HepG2 (cell line): ENCODE measurements around the gene ZNF507. TPM values are rescaled to one million over a fixed set of nuclear protein-coding genes. Genes with fewer than 3 reads are reported as not detected.
A peak's percentile ranks its signal among the peaks of the same experiment; 100 is the strongest.

ENCODE experiments used
- ARID4A ChIP-seq: sonication (generic); formaldehyde crosslinking; IDR thresholded peaks from 2 replicates; pipeline ENCODE4 v1.5.0; 2020; ENCODE audit warnings: mild to moderate bottlenecking, missing genetic modification reagents, borderline replicate concordance
- ELF4 ChIP-seq: sonication (generic); formaldehyde crosslinking; IDR thresholded peaks from 2 replicates; pipeline ENCODE4 v1.5.0; 2020; ENCODE audit warnings: missing genetic modification reagents, mild to moderate bottlenecking, moderate library complexity, borderline replicate concordance
- MAFG ChIP-seq: sonication (generic); formaldehyde crosslinking; IDR thresholded peaks from 2 replicates; pipeline ENCODE4 v1.5.1; 2020; ENCODE audit warnings: mild to moderate bottlenecking, missing genetic modification reagents
- MBNL3 ChIP-seq: fragments of 250-450 bp; sonication (Bioruptor Pico); conservative IDR thresholded peaks from 2 replicates; pipeline ENCODE4 v1.8.0; 2022; ENCODE audit warnings: mild to moderate bottlenecking, inconsistent platforms
- MTF1 ChIP-seq: sonication (generic); formaldehyde crosslinking; IDR thresholded peaks from 2 replicates; pipeline ENCODE4 v1.5.0; 2020; ENCODE audit warnings: missing genetic modification reagents
- NKX3-1 ChIP-seq: sonication (generic); formaldehyde crosslinking; IDR thresholded peaks from 2 replicates; pipeline ENCODE4 v1.5.0; 2020; ENCODE audit warnings: missing genetic modification reagents
- SIN3B ChIP-seq: fragments of 150-350 bp; IDR thresholded peaks from 2 replicates; pipeline ENCODE4 v1.6.1; 2014; ENCODE audit warnings: low read length
- SYNCRIP ChIP-seq: fragments of 200-400 bp; formaldehyde crosslinking; IDR thresholded peaks from 2 replicates; pipeline ENCODE4 v1.6.1; 2018; ENCODE audit warnings: mild to moderate bottlenecking, low read depth, low read length; ENCODE audit not compliant: insufficient read depth
- TBX3 ChIP-seq: fragments of 450-650 bp; IDR thresholded peaks from 2 replicates; pipeline ENCODE4 v1.6.1; 2017; ENCODE audit warnings: antibody characterized with exemption, mild to moderate bottlenecking, inconsistent platforms, borderline replicate concordance
- TEAD3 ChIP-seq: optimal IDR thresholded peaks from 2 replicates; pipeline ENCODE3; 2016; ENCODE audit warnings: borderline replicate concordance
- ZFX ChIP-seq: sonication (generic); formaldehyde crosslinking; IDR thresholded peaks from 2 replicates; pipeline ENCODE4 v1.4.0; 2020; ENCODE audit warnings: mild to moderate bottlenecking, low read depth, missing genetic modification reagents, moderate library complexity
- ZFYVE20 ChIP-seq: sonication (generic); formaldehyde crosslinking; IDR thresholded peaks from 2 replicates; pipeline ENCODE4 v1.8.0; 2023; ENCODE audit warnings: low read depth, mild to moderate bottlenecking, moderate library complexity, missing genetic modification reagents, borderline replicate concordance
- ZNF180 ChIP-seq: sonication (generic); formaldehyde crosslinking; IDR thresholded peaks from 2 replicates; pipeline ENCODE4 v1.4.0; 2020; ENCODE audit warnings: low read depth, missing genetic modification reagents, borderline replicate concordance
- ZNF350 ChIP-seq: sonication (generic); formaldehyde crosslinking; IDR thresholded peaks from 2 replicates; pipeline ENCODE4 v1.4.0; 2020; ENCODE audit warnings: mild to moderate bottlenecking, low read depth, missing genetic modification reagents, borderline replicate concordance
- ZNF547 ChIP-seq: sonication (generic); formaldehyde crosslinking; IDR thresholded peaks from 2 replicates; pipeline ENCODE4 v1.5.1; 2020; ENCODE audit warnings: mild to moderate bottlenecking, missing genetic modification reagents
- ZNF644 ChIP-seq: IDR thresholded peaks from 2 replicates; pipeline ENCODE4 v1.6.1; 2016; ENCODE audit warnings: low read depth
- ZNF772 ChIP-seq: sonication (generic); formaldehyde crosslinking; IDR thresholded peaks from 2 replicates; pipeline ENCODE4 v1.5.0; 2020; ENCODE audit warnings: mild to moderate bottlenecking, missing genetic modification reagents
- ZNF782 ChIP-seq: sonication (generic); formaldehyde crosslinking; IDR thresholded peaks from 2 replicates; pipeline ENCODE4 v1.4.0; 2020; ENCODE audit warnings: missing genetic modification reagents, mild to moderate bottlenecking, borderline replicate concordance
- ZNF839 ChIP-seq: sonication (generic); formaldehyde crosslinking; IDR thresholded peaks from 2 replicates; pipeline ENCODE4 v1.4.0; 2020; ENCODE audit warnings: missing genetic modification reagents, mild to moderate bottlenecking, borderline replicate concordance
- ZSCAN21 ChIP-seq: sonication (generic); formaldehyde crosslinking; IDR thresholded peaks from 2 replicates; pipeline ENCODE4 v1.8.0; 2022; ENCODE audit warnings: mild to moderate bottlenecking, missing genetic modification reagents, moderate library complexity, borderline replicate concordance
- ZSCAN29 ChIP-seq: sonication (generic); formaldehyde crosslinking; conservative IDR thresholded peaks from 2 replicates; pipeline ENCODE4 v1.4.0; 2020; ENCODE audit warnings: mild to moderate bottlenecking, missing genetic modification reagents
- polyA plus RNA-seq, 8 experiments: library from polyadenylated mRNA; depleted of rRNA in 3 of 8; stranded (reverse) in 7 of 8; unstranded in 1 of 8; fragments of >200 nt; fragmentation: Illumina TruSeq in 4 of 8; extraction: Trizol in 4 of 8; gene quantifications; 2 replicates each; pipeline versions ENCODE4 v1.2.1 to v1.2.3, GENCODE V29; 2011 to 2016; ENCODE audit warnings: low read depth in 4 of 8, missing spikeins in 1 of 8, mixed read lengths in 1 of 8; ENCODE audit not compliant: insufficient read depth in 1 of 8
- total RNA-seq, 5 experiments: library from RNA; depleted of rRNA; stranded (reverse); fragments of >200 nt; fragmentation: Illumina TruSeq; extraction: Trizol; gene quantifications; 2 replicates each; pipeline ENCODE4 v1.2.3, GENCODE V29; 2016; ENCODE audit warnings: low read depth in 1 of 5
- TF ChIP-seq, protein P1 (sequence below): sonication (generic); formaldehyde crosslinking; IDR thresholded peaks from 2 replicates; pipeline ENCODE4 v1.5.0; 2020; ENCODE audit warnings: mild to moderate bottlenecking, missing genetic modification reagents
- TF ChIP-seq, protein P2 (sequence below): sonication (generic); formaldehyde crosslinking; IDR thresholded peaks from 2 replicates; pipeline ENCODE4 v1.4.0; 2020; ENCODE audit warnings: mild to moderate bottlenecking, low read depth, missing genetic modification reagents

ZNF507 gene
- total and polyA plus RNA-seq, 2 of the 13 experiments (the other 11 are each of a cell fraction or from before 2014, with no cell fraction given), result 7.3 to 10.9 TPM

DNA sequence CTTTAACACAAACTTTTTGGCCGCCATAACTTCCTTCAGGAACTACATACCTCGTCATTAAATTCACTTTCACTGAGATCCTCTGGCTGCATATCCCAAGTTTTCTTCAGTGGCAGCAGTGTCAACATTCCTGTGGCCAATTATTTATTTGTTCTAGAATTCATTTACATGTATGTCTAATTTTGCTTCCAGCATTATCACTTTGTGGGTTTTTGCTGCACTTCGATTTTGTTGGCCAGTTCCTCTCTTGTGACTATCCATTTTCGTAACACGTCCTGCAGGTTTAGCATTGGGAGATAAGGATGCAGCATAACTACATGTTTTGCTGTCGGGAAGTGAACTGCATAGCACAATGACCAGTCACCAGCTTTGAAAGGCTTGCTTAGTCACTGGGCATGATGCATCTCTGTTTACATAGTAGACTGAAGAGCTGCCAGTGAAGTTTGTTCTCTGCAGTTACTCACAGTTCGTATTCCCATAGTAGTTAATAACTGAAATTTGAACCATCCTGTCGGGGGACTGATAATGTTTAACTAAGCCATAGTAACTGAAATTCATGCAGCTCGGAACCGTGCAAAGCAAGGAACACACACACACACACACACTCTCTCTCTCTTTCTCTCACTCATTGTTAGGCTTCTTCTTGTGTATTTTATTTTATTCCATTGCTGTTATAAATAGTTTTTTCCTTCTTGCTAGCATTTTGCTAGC, 28.3 kb downstream of the ZNF507 start (continued):
- TF ChIP-seq ZSCAN21 (CRISPR knock-in tag) (peak; percentile 53; the same call in 1 of the 2 replicates), ZNF350 (no peak), TEAD3 (peak; percentile 97), ZNF782 (CRISPR knock-in tag) (no peak), ZFX (CRISPR knock-in tag) (no peak), ZFYVE20 (CRISPR knock-in tag) (no peak), ZNF772 (CRISPR knock-in tag) (no peak), MTF1 (CRISPR knock-in tag) (no peak), ELF4 (CRISPR knock-in tag) (0 out of 2 replicates have a peak, but pooled peaks have one; percentile 38), ZNF839 (CRISPR knock-in tag) (no peak), MBNL3 (no peak), ZNF644 (CRISPR knock-in tag) (peak; percentile 87), ZSCAN29 (CRISPR knock-in tag) (peak; percentile 63; the same call in 1 of the 2 replicates), NKX3-1 (0 out of 2 replicates have a peak, but pooled peaks have one; percentile 19), ZNF547 (CRISPR knock-in tag) (no peak), SIN3B (no peak), TBX3 (peak; percentile 46; the same call in 1 of the 2 replicates), ARID4A (peak; percentile 65; the same call in 1 of the 2 replicates), SYNCRIP (no peak), MAFG (CRISPR knock-in tag) (no peak), ZNF180 (CRISPR knock-in tag) (no peak)
- TF ChIP-seq, protein P1, sequence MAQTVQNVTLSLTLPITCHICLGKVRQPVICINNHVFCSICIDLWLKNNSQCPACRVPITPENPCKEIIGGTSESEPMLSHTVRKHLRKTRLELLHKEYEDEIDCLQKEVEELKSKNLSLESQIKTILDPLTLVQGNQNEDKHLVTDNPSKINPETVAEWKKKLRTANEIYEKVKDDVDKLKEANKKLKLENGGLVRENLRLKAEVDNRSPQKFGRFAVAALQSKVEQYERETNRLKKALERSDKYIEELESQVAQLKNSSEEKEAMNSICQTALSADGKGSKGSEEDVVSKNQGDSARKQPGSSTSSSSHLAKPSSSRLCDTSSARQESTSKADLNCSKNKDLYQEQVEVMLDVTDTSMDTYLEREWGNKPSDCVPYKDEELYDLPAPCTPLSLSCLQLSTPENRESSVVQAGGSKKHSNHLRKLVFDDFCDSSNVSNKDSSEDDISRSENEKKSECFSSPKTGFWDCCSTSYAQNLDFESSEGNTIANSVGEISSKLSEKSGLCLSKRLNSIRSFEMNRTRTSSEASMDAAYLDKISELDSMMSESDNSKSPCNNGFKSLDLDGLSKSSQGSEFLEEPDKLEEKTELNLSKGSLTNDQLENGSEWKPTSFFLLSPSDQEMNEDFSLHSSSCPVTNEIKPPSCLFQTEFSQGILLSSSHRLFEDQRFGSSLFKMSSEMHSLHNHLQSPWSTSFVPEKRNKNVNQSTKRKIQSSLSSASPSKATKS, result no peak
- TF ChIP-seq, protein P2, sequence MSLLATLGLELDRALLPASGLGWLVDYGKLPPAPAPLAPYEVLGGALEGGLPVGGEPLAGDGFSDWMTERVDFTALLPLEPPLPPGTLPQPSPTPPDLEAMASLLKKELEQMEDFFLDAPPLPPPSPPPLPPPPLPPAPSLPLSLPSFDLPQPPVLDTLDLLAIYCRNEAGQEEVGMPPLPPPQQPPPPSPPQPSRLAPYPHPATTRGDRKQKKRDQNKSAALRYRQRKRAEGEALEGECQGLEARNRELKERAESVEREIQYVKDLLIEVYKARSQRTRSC, result no peak
